Neutrophil (primary cell): ENCODE results near the gene C10orf105.

Experiments used
- H3K27ac ChIP-seq: fragments of 200-600 bp; sonication (generic); 2 replicates; pipeline ENCODE4 v1.5.1; 2016; ENCODE audit warnings: mild to moderate bottlenecking, moderate library complexity
- H3K27me3 ChIP-seq: fragments of 200-600 bp; sonication (generic); 2 replicates; pipeline ENCODE4 v1.6.0; 2016; ENCODE audit warnings: mild to moderate bottlenecking
- H3K36me3 ChIP-seq: fragments of 200-600 bp; sonication (generic); 2 replicates; pipeline ENCODE4 v1.5.1; 2017
- H3K4me1 ChIP-seq, 2 experiments: fragments of 200-600 bp in 1 of 2; sonication (generic) in 1 of 2; 1 replicate in 1 of 2; 2 replicates in 1 of 2; pipeline versions ENCODE4 v1.5.1 to v1.6.1; 2013 to 2016; ENCODE audit warnings: low read depth in 1 of 2, low read length in 1 of 2, mild to moderate bottlenecking in 1 of 2, moderate library complexity in 1 of 2; ENCODE audit not compliant: control insufficient read depth in 1 of 2, insufficient read depth in 1 of 2
- H3K4me3 ChIP-seq, 2 experiments: fragments of 200-600 bp in 1 of 2; sonication (generic) in 1 of 2; 1 replicate in 1 of 2; 2 replicates in 1 of 2; pipeline ENCODE4 v1.5.1; 2013 to 2016; ENCODE audit warnings: low read depth in 1 of 2, low read length in 1 of 2, mild to moderate bottlenecking in 1 of 2, moderate library complexity in 1 of 2
- H3K9me3 ChIP-seq: fragments of 200-600 bp; sonication (generic); 2 replicates; pipeline ENCODE4 v1.5.1; 2016
- CTCF ChIP-seq: fragments of 200-600 bp; sonication (generic); IDR thresholded peaks from 2 replicates; pipeline ENCODE4 v1.5.1; 2016; ENCODE audit warnings: antibody characterized with exemption

Gene C10orf105

GRCh38 chr10:71687077-71687476, 32.5 kb downstream of the C10orf105 start:
- Histone ChIP-seq H3K27ac (no peak overlapping the region), H3K9me3 (no peaks in the 10 kb centered on the region), H3K36me3 (no peaks in the 10 kb centered on the region), H3K27me3 (no peaks in the 10 kb centered on the region), H3K4me1 (no peaks in the 10 kb centered on the region), H3K4me3 (no peak overlapping the region)
- TF ChIP-seq CTCF: no peak

- H3K27ac ChIP-seq: no peak overlapping the region
- H3K4me3 ChIP-seq: no peak overlapping the region
- H3K9me3 ChIP-seq: no peaks in the 10 kb centered on the region
- no peak for TF ChIP-seq CTCF
- H3K36me3 ChIP-seq: no peaks in the 10 kb centered on the region
- no peaks in the 10 kb centered on the region for H3K27me3 ChIP-seq
- no peaks in the 10 kb centered on the region for H3K4me1 ChIP-seq
These were observed 33.9 kb downstream of the C10orf105 start for GRCh38 chr10:71685554-71686232.

- Histone ChIP-seq H3K27me3 (no peaks in the 10 kb centered on the region), H3K36me3 (no peaks in the 10 kb centered on the region), H3K27ac (no peak overlapping the region), H3K9me3 (no peaks in the 10 kb centered on the region), H3K4me3 (no peak overlapping the region), H3K4me1 (no peaks in the 10 kb centered on the region)
- no peak for TF ChIP-seq CTCF
These were observed 35.0 kb downstream of the C10orf105 start for GRCh38 chr10:71684356-71685173.

GRCh38 chr10:71683301-71683700, 36.3 kb downstream of the C10orf105 start:
- no peaks in the 10 kb centered on the region for H3K9me3 ChIP-seq
- H3K27ac ChIP-seq: no peak overlapping the region
- H3K4me3 ChIP-seq: no peak overlapping the region
- TF ChIP-seq CTCF: no peak
- H3K36me3 ChIP-seq: no peaks in the 10 kb centered on the region
- H3K4me1 ChIP-seq: no peaks in the 10 kb centered on the region
- no peaks in the 10 kb centered on the region for H3K27me3 ChIP-seq

- Histone ChIP-seq H3K4me1 (no peaks in the 10 kb centered on the region), H3K27me3 (no peaks in the 10 kb centered on the region)
- TF ChIP-seq CTCF: no peak
These were observed 37.6 kb downstream of the C10orf105 start for GRCh38 chr10:71681977-71682376.

More at GRCh38 chr10:71681977-71682376, 37.6 kb downstream of the C10orf105 start:
- Histone ChIP-seq H3K9me3 (no peaks in the 10 kb centered on the region), H3K27ac (no peak overlapping the region), H3K36me3 (no peaks in the 10 kb centered on the region), H3K4me3 (no peak overlapping the region)
